GM12878 (cell line): ENCODE results near the gene CHRM5. TPM values are rescaled to one million over a fixed set of nuclear protein-coding genes. Genes with fewer than 3 reads are reported as not detected.

Experiments
- ATAC-seq: fragments of 200-7000 bp; cut with Tn5 transposase; 3 replicates; pipeline ENCODE4 v1.9.1; 2020; ENCODE audit warnings: mild to moderate bottlenecking, moderate library complexity
- BruUV-seq: library from RNA; stranded (reverse); fragments of 400-500 nt; replicated peaks from 2 replicates; lab custom pipeline; 2021; lab: Mats Ljungman, UMichigan
- CTCF ChIA-PET: fragments of 300-600 bp; sonication (Branson Sonifier 250); formaldehyde crosslinking; extraction: SDS; loops from one replicate; lab custom pipeline; 2021; ENCODE audit warnings: inconsistent platforms; lab: Yijun Ruan, JAX
- POLR2A ChIA-PET: fragments of 350-600 bp; formaldehyde crosslinking; extraction: SDS; loops from one replicate; lab custom pipeline; 2021; ENCODE audit warnings: inconsistent platforms; lab: Charles Lee
- RAD21 ChIA-PET: fragments of 300-600 bp; sonication (Branson Sonifier 250); formaldehyde crosslinking; loops from one replicate; lab custom pipeline; 2023; ENCODE audit warnings: antibody characterized with exemption; ENCODE audit not compliant: unreplicated experiment; lab: Charles Lee
- SMC1A ChIA-PET: fragments of 300-600 bp; sonication (Branson Sonifier 250); formaldehyde crosslinking; loops from one replicate; lab custom pipeline; 2023; ENCODE audit not compliant: unreplicated experiment, uncharacterized antibody; lab: Charles Lee
- DNase-seq: peaks from one replicate; pipeline ENCODE4 v3.0.0-alpha.2; 2011; ENCODE audit warnings: low read depth, low spot score
- FAIRE-seq: peaks from 3 replicates; lab custom pipeline; 2011; peaks lifted over from hg19 to GRCh38; lab: Jason Lieb, UNC
- H2AFZ ChIP-seq: 2 replicates; pipeline ENCODE4 v1.6.0; 2011; ENCODE audit warnings: low read depth, low read length, control low read depth; ENCODE audit not compliant: control insufficient read depth
- H3K27ac ChIP-seq: 2 replicates; pipeline ENCODE4 v1.5.1; 2011; ENCODE audit warnings: control low read depth; ENCODE audit not compliant: control insufficient read depth, insufficient read depth
- H3K27me3 ChIP-seq, 2 experiments: replicated peaks in 1 of 2; 2 replicates each; pipeline versions ENCODE4 v1.6.0 to v1.6.1; 2011; ENCODE audit warnings: low read length in 1 of 2; ENCODE audit not compliant: control insufficient read depth in 2 of 2, insufficient read depth in 2 of 2
- H3K36me3 ChIP-seq, 2 experiments: 2 replicates each; pipeline ENCODE4 v1.5.1; 2011; ENCODE audit warnings: low read length in 1 of 2; ENCODE audit not compliant: control insufficient read depth in 2 of 2, insufficient read depth in 2 of 2
- H3K4me1 ChIP-seq: 2 replicates; pipeline ENCODE4 v1.6.1; 2011; ENCODE audit warnings: mild to moderate bottlenecking, low read length, moderate library complexity, mixed read lengths; ENCODE audit not compliant: control insufficient read depth, insufficient read depth
- H3K4me2 ChIP-seq: 2 replicates; pipeline ENCODE4 v1.6.0; 2011; ENCODE audit warnings: control low read depth; ENCODE audit not compliant: control insufficient read depth, insufficient read depth
- H3K4me3 ChIP-seq: fragments of 200-600 bp; sonication (generic); 2 replicates; pipeline ENCODE4 v1.5.1; 2016
- H3K79me2 ChIP-seq: 2 replicates; pipeline ENCODE4 v1.6.0; 2011; ENCODE audit warnings: low read length; ENCODE audit not compliant: control insufficient read depth, insufficient read depth
- H3K9ac ChIP-seq: 2 replicates; pipeline ENCODE4 v1.8.0; 2011; ENCODE audit warnings: low read length, control low read depth, mixed read lengths; ENCODE audit not compliant: control insufficient read depth, insufficient read depth
- H3K9me3 ChIP-seq: replicated peaks from 3 replicates; pipeline ENCODE4 v1.5.1; 2011; ENCODE audit warnings: mild to moderate bottlenecking, low read length; ENCODE audit not compliant: control insufficient read depth, insufficient read depth
- H4K20me1 ChIP-seq: 2 replicates; pipeline ENCODE4 v1.6.0; 2011; ENCODE audit not compliant: control insufficient read depth, insufficient read depth
- BCL11A ChIP-seq: IDR thresholded peaks from 2 replicates; pipeline ENCODE4 v1.6.1; 2011; ENCODE audit warnings: low read depth, low read length
- CEBPB ChIP-seq, 2 experiments: fragments of 150-350 bp in 1 of 2; IDR thresholded peaks; 2 replicates each; pipeline ENCODE4 v1.6.1; 2012 to 2014; ENCODE audit warnings: low read depth in 2 of 2, low read length in 2 of 2, borderline replicate concordance in 1 of 2, inconsistent platforms in 1 of 2
- CHD2 ChIP-seq: IDR thresholded peaks from 2 replicates; pipeline ENCODE4 v1.6.1; 2011; ENCODE audit warnings: low read depth, low read length, improper control_type of control experiment, borderline replicate concordance
- DPF2 ChIP-seq: fragments of 450-650 bp; IDR thresholded peaks from 2 replicates; pipeline ENCODE4 v1.6.1; 2017; ENCODE audit warnings: mild to moderate bottlenecking
- EGR1 ChIP-seq, 2 experiments: IDR thresholded peaks; 1 replicate in 1 of 2; 2 replicates in 1 of 2; pipeline ENCODE4 v1.6.1; 2011 to 2012; ENCODE audit warnings: low read depth in 2 of 2, low read length in 2 of 2, borderline replicate concordance in 1 of 2, mild to moderate bottlenecking in 1 of 2, moderate library complexity in 1 of 2
- HCFC1 ChIP-seq: fragments of 150-350 bp; IDR thresholded peaks from 2 replicates; pipeline ENCODE4 v1.6.1; 2014; ENCODE audit warnings: low read length
- HDAC6 ChIP-seq: fragments of 200-600 bp; sonication (generic); IDR thresholded peaks from one replicate; pipeline ENCODE4 v1.8.0; 2017; ENCODE audit warnings: antibody characterized with exemption; ENCODE audit not compliant: unreplicated experiment
- IRF3 ChIP-seq: fragments of 450-650 bp; IDR thresholded peaks from 2 replicates; pipeline ENCODE4 v1.6.1; 2014; ENCODE audit warnings: mild to moderate bottlenecking
- JUNB ChIP-seq: IDR thresholded peaks from 2 replicates; pipeline ENCODE4 v1.6.1; 2016; ENCODE audit warnings: antibody characterized with exemption, mild to moderate bottlenecking
- RB1 ChIP-seq: fragments of 450-650 bp; formaldehyde crosslinking; IDR thresholded peaks from 2 replicates; pipeline ENCODE4 v1.6.1; 2017; ENCODE audit warnings: mild to moderate bottlenecking, borderline replicate concordance
- TARDBP ChIP-seq: IDR thresholded peaks from 2 replicates; pipeline ENCODE4 v1.6.1; 2016; ENCODE audit warnings: borderline replicate concordance
- ZBED1 ChIP-seq: IDR thresholded peaks from 2 replicates; pipeline ENCODE4 v1.6.1; 2016; ENCODE audit warnings: borderline replicate concordance
- ZBTB11 ChIP-seq: fragments of 450-650 bp; formaldehyde crosslinking; IDR thresholded peaks from 2 replicates; pipeline ENCODE4 v1.5.0; 2022; ENCODE audit warnings: mild to moderate bottlenecking, missing genetic modification characterization
- WGBS: methylation state at CpG from one replicate; pipeline ENCODE4 v1.1.6; 2016; ENCODE audit warnings: low lambda C conversion rate; ENCODE audit not compliant: insufficient replicate concordance, insufficient coverage; ENCODE audit errors: missing lambda C conversion rate; 5-methylcytosine and 5-hydroxymethylcytosine counted together
- in situ Hi-C: fragments of 300-500 bp; cut with MboI; formaldehyde crosslinking; loops from 9 replicates; pipeline ENCODE4 v1.14.3; 2018; ENCODE audit warnings: mixed read lengths
- intact Hi-C: fragments of 100-400 bp; cut with micrococcal nuclease; formaldehyde crosslinking; loops from one replicate; pipeline ENCODE4 v1.14.2; 2022; ENCODE audit not compliant: unreplicated experiment
- polyA plus RNA-seq, 11 experiments: library from polyadenylated mRNA; depleted of rRNA in 4 of 11; unstranded in 6 of 11; stranded (reverse) in 5 of 11; fragments of >200 nt; fragmentation: Nextera tagmentation in 4 of 11; fragmentation: Illumina TruSeq in 1 of 11; extraction: Ambion mirVana in 4 of 11; extraction: Trizol in 1 of 11; gene quantifications; 1 replicate in 1 of 11; 2 replicates in 10 of 11; pipeline versions ENCODE4 v1.2.1 to v1.2.3, GENCODE V29; 2011 to 2016; ENCODE audit warnings: inconsistent platforms in 2 of 11, missing spikeins in 2 of 11, low read depth in 1 of 11
- total RNA-seq, 4 experiments: library from RNA; depleted of rRNA in 3 of 4; stranded (reverse); fragments of >200 nt in 3 of 4; fragmentation: Illumina TruSeq in 1 of 4; extraction: Trizol in 1 of 4; gene quantifications; 2 replicates each; pipeline versions ENCODE4 v1.2.1 to v1.2.3, GENCODE V29; 2013 to 2021

Gene CHRM5
- total and polyA plus RNA-seq, 10 of the 15 experiments (the other 5 are each of a cell fraction or from before 2014, with no cell fraction given) = 0.01 to 0.10 (median 0.04) TPM; not detected in 6

- SMC1A ChIA-PET = no interaction called here
- BruUV-seq = no TSS peak
- no peak for FAIRE-seq
- H4K20me1 ChIP-seq = no peaks in the 10 kb centered on the region
- TF ChIP-seq ZBED1 (no peak), CEBPB (IDR thresholded peaks at IDR 0.05; ENCODE audit: borderline replicate concordance in 1 of 2, low read depth in 2 of 2, low read length in 2 of 2) (no peak), HCFC1 (no peak), BCL11A (no peak), JUNB (no peak), EGR1 (IDR thresholded peaks at IDR 0.05; ENCODE audit: borderline replicate concordance in 1 of 2, low read depth in 2 of 2, low read length in 2 of 2) (no peak), IRF3 (no peak)
- CTCF ChIA-PET = no interaction called here
- H3K36me3 ChIP-seq = no peaks in the 10 kb centered on the region
- no peak overlapping the region for H3K27ac ChIP-seq
- in situ Hi-C loops = no loop called here
- no peak overlapping the region for H3K4me3 ChIP-seq
- RAD21 ChIA-PET = no interaction called here
- no peak overlapping the region for H3K9ac ChIP-seq
- H3K27me3 ChIP-seq = no peaks in the 10 kb centered on the region
- H3K4me1 ChIP-seq = no peaks in the 10 kb centered on the region
- H3K79me2 ChIP-seq = no peaks in the 10 kb centered on the region
- ATAC-seq = no peak
- no peak overlapping the region for H3K4me2 ChIP-seq
- no peak for DNase-seq
- H2AFZ ChIP-seq = no peak overlapping the region
- 57% methylated on average over 3 of the region's 3 CpGs for WGBS
- no peaks in the 10 kb centered on the region for H3K9me3 ChIP-seq
- POLR2A ChIA-PET = interaction anchor here (0.6 kb wide), 1 partner anchor 14 kb away, joined by 3 read pairs; no protein-coding TSS in a partner anchor
- intact Hi-C loops = no loop called here
Observed at GRCh38 chr15:34114739-34115138, 146.4 kb downstream of the CHRM5 start.

- WGBS = 88% methylated on average over 2 of the region's 2 CpGs
- no peaks in the 10 kb centered on the region for H3K79me2 ChIP-seq
- ChIA-PET CTCF (no interaction called here), POLR2A (no interaction called here), SMC1A (no interaction called here), RAD21 (interaction anchor here (1.8 kb wide), 1 partner anchor 92 kb away, joined by 8 read pairs; the partner anchor contains the start of gene KATNBL1)
- H3K4me3 ChIP-seq = no peak overlapping the region
- in situ Hi-C loops = no loop called here
- FAIRE-seq (no peak), ATAC-seq (no peak), DNase-seq (no peak)
- no peak overlapping the region for H3K9ac ChIP-seq
- no peak overlapping the region for H2AFZ ChIP-seq
- no peaks in the 10 kb centered on the region for H3K27me3 ChIP-seq
- H3K27ac ChIP-seq = no peak overlapping the region
- H3K4me2 ChIP-seq = no peak overlapping the region
- intact Hi-C loops = no loop called here
- H3K36me3 ChIP-seq = no peaks in the 10 kb centered on the region
- no peaks in the 10 kb centered on the region for H3K4me1 ChIP-seq
- no peaks in the 10 kb centered on the region for H4K20me1 ChIP-seq
- no TSS peak for BruUV-seq
- no peaks in the 10 kb centered on the region for H3K9me3 ChIP-seq
- TF ChIP-seq RB1 = no peak
- TF ChIP-seq DPF2 = no peak
- TF ChIP-seq TARDBP = no peak
- TF ChIP-seq ZBTB11 = no peak
- no peak for TF ChIP-seq HDAC6
- TF ChIP-seq CHD2 = no peak
Observed at GRCh38 chr15:34116620-34117019, 148.3 kb downstream of the CHRM5 start.
